Suprapubic skin (tissue), 4 donors: ENCODE results near the gene FUT9.

Source experiments
- EP300 ChIP-seq: sonication (generic); formaldehyde crosslinking; IDR thresholded peaks from one replicate; pipeline ENCODE4 v1.6.1; 2017; ENCODE audit warnings: antibody characterized with exemption
- POLR2A ChIP-seq, 2 donors: fragments of 450-650 bp; IDR thresholded peaks; one replicate each; pipeline ENCODE4 v1.6.1; 2017; ENCODE audit warnings: antibody characterized with exemption in 2 of 2, mild to moderate bottlenecking in 2 of 2, moderate library complexity in 2 of 2
- POLR2AphosphoS5 ChIP-seq, 3 donors: sonication (generic); formaldehyde crosslinking; IDR thresholded peaks; one replicate each; pipeline ENCODE4 v1.6.1; 2017; ENCODE audit warnings: antibody characterized with exemption in 3 of 3
- TF ChIP-seq, protein P1 (sequence below), 2 donors: fragments of 200-600 bp in 1 of 2; fragments of 450-650 bp in 1 of 2; sonication (generic) in 1 of 2; IDR thresholded peaks; one replicate each; pipeline ENCODE4 v1.5.1; 2016 to 2019; ENCODE audit warnings: antibody characterized with exemption in 2 of 2, mild to moderate bottlenecking in 1 of 2, moderate library complexity in 1 of 2

DNA sequence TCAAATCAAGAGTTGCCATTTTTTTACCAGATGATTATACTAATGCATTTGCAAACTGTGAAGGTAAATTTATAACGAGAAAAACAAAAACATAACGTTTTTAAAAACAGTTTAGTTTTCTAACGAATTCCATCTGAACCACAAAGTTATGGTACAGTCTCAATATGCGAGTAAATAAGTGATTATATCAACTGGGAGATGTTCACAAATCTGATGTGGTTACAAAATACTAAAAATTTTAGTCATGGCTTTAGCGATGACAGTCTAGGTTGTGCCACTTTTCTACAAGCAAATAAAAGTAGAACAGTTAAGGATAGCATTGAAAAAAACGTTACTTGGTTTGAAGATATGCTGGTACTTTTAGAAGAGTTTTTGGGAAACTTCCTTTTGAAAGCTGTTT lies 186.8 kb downstream of the FUT9 start:
- TF ChIP-seq, protein P1, sequence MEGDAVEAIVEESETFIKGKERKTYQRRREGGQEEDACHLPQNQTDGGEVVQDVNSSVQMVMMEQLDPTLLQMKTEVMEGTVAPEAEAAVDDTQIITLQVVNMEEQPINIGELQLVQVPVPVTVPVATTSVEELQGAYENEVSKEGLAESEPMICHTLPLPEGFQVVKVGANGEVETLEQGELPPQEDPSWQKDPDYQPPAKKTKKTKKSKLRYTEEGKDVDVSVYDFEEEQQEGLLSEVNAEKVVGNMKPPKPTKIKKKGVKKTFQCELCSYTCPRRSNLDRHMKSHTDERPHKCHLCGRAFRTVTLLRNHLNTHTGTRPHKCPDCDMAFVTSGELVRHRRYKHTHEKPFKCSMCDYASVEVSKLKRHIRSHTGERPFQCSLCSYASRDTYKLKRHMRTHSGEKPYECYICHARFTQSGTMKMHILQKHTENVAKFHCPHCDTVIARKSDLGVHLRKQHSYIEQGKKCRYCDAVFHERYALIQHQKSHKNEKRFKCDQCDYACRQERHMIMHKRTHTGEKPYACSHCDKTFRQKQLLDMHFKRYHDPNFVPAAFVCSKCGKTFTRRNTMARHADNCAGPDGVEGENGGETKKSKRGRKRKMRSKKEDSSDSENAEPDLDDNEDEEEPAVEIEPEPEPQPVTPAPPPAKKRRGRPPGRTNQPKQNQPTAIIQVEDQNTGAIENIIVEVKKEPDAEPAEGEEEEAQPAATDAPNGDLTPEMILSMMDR (IDR thresholded peaks at IDR 0.05), result no peak
- no peak for TF ChIP-seq EP300
- no peak for TF ChIP-seq POLR2AphosphoS5 (IDR thresholded peaks at IDR 0.05)
- no peak for TF ChIP-seq POLR2A (IDR thresholded peaks at IDR 0.05)
